ENCODE data around the gene CBX7.
"Not testable (repeated sequence)": the region's sequence is repeated elsewhere in the genome, so short reads cannot be mapped to it uniquely, and the experiment has no call there.

CBX7 gene

DNA sequence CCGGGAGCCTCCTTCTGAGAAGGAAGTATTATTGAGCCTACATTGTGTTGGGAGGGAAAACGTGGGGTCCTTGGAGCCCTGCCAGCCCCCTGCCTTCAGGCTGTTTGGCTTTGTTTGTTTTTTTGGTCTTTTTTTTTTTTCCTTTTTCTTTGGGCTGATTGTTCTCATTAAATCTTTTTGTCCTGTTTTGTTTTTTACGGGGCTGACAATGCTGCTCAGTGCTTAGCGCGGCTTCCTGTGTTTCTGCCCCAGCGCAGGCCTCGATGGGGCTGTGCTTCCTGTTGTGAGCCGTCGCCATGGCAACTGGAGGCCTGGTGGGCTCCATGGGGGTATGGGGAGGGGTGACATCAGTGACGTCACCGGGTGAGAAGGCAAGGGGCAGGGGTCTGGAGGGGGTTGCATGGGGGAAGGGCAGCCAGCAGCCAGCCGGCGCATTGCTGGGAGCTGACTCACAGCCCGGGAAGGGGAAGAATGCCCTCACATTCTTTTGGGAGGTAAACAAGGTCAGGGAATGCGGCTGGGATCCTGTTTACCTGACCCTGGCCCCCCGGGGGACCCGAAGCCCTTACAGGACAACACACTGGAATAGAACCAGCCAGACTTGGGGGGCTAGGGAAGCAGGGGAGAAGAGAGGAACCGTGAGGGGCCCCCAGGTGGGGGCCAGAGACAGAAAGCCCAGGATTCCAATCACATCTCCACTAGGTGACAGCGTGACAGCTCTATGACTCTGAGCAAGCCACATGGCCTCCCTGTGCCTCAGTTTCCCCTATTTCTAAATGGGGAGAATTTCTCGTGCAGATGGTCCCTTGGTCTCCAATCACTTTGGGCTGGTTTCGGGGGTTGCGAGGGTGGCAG is 22.2 kb upstream of the CBX7 start:
- peak; percentile 20 for DNase-seq (ENCODE audit: low read depth, low spot score)

DNA sequence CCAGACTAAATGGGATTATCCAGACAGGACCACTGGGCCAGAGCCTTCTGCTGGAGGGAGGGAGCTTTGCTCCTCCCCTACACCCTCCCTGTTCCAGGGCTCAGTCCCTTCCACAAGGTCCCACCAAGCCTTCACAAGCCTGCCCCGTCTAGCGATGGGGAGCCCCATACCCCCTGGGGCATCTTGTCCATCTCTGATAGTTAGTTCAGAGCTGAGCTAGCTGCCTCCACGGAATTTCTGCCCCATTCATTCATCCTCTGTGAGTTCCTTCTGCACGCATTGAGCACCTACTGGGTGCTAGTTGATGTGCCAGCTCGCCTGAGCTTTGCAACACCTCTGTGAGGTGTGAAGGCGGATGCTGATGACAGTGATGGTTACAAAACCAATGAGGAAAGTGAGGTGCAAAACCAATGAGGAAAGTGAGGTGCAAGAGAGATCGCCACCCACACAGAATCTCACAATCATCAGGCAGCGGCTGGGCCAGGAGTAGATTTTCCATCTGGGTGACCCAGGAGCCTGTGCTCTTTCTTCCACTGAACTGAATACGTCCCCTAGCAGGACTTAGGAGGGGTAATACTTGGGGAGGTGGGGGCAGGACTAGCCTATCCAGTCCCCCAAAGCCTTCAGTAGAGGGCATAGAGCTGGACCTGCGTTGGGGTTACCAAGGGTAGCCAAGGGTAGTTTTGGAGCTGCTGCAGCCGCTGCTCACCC is 21.5 kb upstream of the CBX7 start:
- DNase-seq (ENCODE audit: low read depth, low spot score): no peak

DNA sequence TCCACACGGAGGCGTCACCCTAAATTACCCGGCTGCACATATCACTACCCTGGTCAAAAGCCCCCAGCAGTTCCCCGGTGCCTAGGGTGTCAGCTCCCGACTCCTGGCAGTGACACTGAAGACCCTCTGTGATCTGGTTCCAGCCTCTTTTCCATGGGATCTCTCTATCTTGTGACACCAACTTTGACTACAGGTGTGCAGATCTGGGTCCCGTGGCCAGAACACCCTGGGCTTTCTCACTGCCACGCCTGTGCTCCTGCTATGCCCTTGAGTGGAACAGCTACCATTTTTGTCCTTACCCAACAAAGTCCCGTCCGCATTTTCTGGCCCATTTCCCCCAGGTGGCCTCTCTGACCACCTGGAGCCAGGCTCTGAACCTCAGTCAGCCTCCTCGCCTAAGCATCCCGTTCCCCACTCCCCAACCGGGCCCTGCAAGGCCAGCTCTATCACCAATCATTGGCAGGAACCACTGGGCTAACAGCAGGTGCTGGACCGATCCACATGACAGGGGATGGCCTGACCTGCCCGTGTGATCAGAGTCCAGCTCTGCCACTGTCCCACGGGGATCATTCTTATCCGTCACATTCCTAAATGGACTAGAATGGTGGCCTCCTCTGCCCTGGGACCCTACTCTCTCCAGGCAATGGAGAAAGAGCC is 20.7 kb upstream of the CBX7 start:
- no peak for DNase-seq (ENCODE audit: low read depth, low spot score)

DNA sequence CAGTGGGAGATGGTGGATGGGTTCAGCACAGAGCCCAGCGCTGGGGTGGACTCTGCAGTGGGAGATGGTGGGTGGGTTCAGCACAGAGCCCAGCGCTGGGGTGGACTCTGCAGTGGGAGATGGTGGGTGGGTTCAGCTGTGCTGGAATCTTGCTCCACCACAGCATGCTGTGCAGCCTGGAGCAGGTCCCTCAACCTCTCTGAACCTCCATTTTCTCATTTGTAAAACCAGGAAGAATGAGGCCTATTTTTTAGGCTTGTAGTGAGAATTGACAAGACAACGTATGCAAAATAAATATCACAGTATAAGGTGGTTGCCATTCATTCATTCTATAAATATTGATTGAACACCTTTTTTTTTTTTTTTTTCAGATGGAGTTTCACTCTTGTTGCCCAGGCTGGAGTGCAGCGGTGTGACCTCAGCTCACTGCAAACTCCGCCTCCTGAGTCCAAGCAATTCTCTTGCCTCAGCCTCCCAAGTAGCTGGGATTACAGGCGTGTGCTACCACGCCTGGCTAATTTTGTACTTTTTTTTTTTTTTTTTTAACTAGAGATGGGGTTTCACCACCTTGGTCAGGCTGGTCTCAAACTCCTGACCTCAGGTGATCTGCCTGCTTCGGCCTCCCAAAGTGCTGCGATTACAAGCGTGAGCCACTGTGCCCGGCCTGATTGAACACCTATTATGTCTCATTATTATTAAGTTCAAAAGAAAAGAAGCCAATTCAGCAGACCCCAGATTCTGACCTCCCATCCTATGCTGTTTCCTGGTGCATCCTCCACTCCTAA is 20.0 kb upstream of the CBX7 start:
- DNase-seq (ENCODE audit: low read depth, low spot score): not testable (repeated sequence)

DNA sequence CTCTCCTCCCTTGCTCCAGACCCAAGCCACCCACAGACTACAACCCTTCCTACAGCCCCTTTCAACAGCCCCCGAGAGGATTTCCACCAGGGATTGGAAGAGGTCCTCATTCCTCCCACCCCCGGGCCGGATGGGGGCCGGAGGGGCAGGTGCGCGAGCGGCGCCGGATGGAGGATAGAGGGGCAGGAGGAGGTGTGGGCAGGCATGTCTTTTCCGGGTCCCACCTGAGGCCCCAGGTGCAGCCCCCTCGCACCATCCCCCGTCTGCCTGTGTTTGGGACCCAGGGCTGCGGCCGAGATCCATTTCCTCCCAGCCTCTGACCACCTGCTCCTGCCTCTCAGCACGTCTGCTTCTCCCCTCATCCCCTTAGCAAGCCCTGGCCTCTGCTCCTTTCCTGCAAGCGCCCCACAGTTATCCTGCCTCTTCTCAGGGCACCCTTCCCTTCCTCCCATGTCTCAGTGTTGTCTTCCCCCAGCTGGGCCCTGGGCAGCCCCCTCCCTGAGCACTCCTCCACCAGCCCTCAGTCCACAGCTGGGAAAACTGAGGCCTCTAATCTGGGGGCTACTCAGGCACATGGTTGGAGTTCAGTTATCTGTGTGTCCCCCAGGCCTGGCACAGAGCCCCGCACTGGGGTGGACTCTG is 19.3 kb upstream of the CBX7 start:
- DNase-seq (ENCODE audit: low read depth, low spot score): no peak

DNA sequence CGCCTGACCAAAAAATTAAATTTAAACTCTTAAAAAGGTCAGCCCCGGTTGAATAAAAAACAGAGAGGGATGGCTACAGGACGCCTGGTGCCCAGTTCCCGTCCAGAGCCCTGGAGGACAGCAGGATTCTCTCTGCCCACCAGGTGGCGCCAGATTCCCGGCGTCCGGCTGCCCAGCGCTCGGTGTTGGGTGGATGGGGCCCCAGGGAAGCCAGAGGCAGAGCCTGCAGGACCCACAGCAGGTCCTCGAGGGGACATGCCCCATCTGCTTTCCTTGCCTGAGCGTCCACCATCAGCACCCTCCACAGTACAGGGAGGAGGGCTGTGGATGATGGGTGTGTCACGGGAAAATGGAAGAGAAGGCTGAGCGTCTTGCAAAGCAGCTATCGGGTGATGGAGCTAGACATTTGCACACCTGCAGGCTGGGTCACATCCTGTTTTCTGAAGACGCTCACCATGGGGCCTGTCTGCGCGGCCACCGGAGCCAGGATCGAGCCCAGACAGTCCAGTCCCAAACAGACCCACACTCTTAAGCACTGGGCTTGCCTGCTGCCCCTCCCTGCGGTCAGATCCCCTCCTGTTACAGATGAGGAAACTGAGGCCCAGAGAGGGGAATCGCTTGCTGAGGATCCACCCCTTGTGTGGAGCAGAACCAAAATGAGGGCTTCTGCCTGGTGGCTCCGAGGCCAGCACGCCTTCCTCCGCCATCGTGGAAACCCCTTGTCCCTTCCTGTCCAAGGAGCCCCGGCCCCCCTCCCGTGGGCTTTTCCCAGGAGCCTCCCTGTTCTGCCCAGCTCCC is 18.5 kb upstream of the CBX7 start:
- peak; percentile 63 for DNase-seq (ENCODE audit: low read depth, low spot score)

DNA sequence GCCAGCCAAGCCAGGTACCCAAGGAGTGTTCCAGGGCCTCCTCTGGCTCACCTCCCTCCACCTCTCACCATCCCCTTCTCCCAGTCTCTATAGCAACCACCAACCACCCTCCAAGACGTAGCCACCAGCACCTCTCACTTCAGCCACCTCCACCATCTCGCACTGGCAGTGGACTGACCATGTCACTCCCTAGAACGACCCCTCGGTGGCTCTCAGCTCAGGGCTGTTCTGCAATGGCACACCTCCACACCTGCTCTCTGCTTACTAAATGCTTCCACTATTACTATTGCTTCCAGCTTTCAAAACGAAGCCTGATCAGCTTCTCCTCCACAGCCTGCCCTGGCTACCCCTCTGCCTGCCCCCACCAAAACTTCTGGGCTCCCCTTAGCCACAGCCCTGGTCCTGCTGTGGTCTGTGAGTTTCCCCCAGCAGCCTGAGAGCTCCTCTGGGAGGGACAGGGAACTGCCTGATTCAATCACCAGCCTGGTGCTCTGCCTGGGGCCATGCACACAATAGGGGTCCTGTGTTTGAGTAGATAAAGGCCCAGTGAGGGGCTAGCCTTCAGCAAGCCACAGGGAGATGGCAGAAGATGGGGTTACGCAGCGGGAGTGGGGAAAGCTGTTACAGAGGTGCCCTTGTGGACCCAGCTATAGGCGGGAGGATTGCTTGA is 17.5 kb upstream of the CBX7 start:
- DNase-seq (ENCODE audit: low read depth, low spot score): no peak

DNA sequence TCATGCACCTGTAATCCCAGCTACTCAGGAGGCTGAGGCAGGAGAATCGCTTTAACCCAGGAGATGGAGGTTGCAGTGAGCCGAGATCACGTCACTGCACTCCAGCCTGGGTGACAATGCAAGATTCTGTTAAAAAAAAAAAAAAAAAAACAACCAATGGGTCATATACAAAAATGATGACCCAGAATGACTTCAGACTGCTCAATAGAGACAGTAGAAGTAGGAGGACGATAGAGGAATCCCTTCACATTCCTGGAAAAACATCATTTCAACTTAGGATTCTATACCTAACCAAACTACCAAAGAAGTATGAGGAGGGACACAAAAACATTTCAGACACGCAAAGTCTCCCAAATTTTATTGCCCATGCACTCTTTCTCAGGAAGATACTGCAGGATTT is 14.1 kb upstream of the CBX7 start:
- no peak for DNase-seq (ENCODE audit: low read depth, low spot score)

DNA sequence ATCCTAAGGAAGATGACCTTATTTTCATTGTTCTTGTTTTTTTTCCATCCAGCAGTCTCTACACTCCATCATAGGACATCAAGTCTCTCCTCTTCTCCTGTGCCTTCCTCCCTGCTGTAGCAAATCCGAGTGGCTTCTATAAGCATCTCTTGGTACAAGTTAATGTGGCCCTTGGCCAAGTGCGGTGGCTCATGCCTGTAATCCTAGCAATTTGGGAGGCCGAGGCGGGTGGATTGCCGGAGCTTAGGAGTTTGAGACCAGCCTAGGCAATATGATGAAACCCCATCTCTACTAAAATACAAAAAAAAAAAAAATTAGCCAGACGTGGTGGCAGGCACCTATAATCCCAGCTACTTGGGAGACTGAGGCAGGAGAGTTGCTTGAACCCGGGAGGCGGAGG is 3.6 kb upstream of the CBX7 start:
- DNase-seq (ENCODE audit: low read depth, low spot score): not testable (repeated sequence)

DNA sequence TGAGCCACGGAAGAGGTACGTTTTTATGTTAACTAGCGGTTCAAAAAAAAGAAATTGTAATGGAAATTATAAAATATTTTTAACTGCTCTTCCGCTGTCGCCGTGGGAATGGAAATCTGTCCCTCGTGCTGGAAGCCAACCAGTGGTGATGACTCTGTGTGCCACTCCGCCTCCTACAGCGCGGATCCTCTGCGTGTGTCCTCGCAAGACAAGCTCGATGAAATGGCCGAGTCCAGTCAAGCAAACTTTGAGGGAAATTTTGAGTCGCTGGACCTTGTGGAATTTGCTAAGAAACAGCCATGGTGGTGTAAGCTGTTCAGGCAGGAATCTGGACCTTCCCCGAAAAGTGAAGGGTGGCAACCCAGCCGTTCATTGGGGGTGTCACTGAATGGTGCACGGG is 2.9 kb upstream of the CBX7 start:
- no peak for DNase-seq (ENCODE audit: low read depth, low spot score)

DNA sequence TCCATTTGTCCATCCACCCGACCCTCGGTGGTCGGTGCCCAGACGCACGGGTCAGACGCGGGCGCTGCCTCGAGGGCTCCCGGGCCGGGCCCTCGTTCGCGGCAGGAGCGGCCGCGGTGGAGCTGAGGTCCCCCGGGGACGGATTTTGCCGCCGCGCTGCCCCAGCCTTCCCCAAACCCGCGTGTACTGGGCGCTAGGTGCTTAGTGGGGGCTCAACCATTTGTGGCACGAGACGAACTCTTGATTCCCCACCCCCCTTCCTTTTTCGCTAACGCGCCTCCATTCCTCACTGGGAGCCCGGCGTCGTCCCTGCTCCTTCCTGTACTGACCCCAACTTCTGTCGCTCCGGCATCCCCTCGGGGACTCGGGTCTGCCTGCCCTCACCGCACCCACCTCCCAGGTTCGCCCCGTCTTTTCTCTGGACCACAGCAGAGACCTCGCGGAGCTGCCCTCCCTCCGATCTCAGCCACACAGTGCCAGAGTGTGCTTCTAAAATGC is 789 bp upstream of the CBX7 start:
- DNase-seq (ENCODE audit: low read depth, low spot score): no peak

DNA sequence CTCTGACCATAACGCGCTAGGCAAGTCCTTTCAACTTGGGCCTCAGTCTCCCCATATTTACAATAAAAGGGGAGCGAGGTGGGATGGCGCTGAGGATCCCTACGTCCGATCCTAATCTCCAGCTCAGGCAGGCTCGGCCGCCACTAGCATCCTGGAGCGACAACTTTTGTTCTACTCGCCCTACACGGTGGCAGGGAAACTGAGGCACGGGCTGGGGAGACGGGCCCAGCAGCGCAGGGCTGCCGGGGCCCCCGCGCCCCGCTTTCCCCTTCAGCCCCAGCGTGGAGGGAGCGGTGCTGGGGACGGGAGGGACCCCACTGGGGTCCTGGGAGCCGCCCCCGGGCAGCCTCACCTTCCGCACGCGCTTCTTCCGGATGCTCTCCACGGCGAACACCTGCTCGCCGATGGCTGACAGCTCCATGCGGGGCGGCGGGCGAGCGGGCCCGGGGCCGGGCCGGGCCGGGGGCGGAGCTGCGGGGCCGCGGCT is 413 bp downstream of the CBX7 start:
- no peak for DNase-seq (ENCODE audit: low read depth, low spot score)

DNA sequence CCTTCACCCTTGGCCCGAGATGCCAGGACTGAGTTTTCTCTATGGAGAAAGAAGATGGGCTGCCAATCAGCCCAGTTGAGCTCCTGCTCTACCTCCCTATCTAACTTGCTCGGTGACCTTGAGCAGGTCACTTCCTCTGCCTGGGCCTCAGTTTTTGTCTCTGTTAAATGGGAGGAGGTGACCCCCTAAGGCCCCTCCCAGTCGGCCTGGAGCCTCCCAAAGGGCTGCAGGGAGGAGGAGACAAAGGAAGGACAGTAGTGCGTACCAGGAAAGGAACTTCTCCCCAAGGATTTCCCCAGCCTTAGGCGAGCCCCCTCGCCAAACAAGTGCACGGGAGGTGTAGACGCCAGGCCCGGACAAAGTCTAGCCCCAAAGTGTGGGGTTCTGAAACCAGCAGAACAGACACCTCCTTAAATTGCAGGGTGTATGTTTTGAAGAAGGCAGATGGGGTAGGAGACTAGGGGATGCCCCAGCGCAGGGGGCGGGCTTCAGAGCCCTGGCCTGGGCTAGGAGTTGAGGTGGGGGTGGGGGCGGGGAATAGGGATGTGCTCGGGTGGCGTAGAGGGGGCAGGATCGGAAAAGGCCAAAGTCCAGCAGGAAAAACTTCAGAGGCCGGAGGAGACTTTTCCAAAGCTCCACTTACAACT is 1.0 kb downstream of the CBX7 start:
- no peak for DNase-seq (ENCODE audit: low read depth, low spot score)

DNA sequence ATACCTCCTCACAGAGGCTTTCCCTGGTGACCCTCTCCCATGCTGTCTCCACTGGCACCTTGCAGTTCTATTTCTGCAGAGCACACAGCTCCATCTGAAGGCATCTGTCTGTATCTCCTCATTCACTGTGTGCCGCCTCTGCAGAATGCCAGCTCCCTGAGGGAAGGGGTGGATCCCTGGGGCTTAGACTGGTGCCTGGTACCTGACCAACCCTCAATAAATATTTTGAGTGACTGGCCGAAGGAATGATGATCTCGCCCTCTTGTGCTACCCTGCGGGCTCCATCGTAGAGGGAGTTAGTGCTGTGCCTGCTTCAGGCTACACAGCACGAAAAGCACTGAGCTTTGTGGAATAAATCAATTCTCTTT is 1.6 kb downstream of the CBX7 start:
- DNase-seq (ENCODE audit: low read depth, low spot score): no peak

DNA sequence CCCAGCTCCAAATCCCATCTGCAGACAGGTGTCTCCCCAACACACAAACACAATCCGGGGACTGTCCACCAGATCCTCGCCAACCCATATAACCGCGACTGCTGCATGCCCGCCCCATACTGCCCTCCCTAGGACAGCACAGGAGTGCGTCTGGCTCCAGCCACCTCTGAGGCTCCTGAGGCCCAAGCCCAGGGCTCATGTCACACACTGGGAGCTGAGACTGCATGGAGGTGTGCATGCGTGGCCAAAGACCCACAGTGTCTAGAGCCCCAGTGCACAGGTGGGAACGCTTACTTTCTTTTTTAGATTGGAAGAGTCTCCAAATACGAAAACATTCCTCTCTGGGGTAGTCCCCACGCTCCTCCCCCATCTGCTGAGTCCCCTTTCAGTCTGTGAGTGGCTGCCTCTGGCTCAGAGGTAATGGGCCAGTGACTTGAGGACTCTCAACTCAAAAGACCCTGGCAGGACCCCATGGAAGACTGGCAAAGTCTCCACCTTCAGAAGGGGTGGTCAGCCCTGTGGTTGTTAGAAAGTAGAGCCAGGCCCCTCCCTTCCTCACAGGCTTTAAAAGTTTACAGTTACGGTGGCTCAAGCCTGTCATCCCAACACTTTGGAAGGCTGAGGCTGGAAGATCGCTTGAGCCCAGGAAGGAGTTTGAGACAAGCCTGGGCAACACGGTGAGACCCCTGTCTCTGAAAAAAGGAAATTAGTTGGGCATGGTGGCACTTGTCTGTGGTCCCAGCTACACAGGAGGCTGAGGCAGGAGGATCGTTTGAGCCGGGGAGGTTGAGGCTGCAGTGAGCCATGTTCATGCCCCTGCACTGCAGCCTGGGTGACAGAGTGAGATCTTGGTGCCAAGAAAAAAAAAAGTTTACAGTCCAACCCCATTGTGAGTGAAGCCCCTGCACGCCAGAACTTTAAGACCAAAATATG is 2.3 kb downstream of the CBX7 start:
- DNase-seq (ENCODE audit: low read depth, low spot score): no peak

DNA sequence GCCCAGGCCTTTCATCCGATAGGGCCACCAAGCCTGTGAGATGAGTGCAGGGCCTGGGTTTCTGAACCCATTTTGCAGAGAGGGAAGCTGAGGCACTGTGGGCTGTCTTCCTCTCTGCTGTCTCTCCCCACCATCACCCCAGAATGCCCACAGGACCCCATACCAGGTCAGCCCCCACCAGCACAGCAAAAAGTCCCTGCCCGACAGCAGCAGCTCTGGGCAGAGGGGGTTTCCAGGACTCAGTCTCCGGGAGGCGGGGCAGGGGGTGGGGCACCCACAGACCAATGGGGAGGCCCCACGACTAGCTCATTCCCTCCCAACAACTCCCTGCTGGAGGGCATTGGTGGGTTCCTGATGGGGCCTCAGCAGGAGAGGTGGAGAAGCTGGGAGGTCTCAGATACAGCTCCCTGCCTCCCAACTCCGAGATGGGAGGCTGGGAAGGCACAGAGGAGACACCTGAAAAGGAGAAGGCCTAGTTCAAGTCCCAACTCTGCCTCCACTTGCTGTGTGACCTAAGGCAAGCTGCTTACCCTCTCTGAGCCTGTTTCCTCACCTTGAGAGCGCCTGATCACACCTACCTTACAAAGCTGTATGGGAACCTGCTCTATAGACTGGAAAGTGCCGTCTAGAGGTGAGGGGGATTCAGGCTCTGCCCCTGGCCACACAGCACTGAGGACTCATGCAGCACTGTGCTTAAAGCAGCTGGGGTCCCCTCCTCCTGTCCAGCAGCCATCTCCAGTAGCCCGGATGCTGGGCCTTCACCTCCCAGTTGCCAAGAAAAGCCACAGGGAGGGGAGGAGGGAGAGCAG is 3.5 kb downstream of the CBX7 start:
- peak; percentile 60 for DNase-seq (ENCODE audit: low read depth, low spot score)

DNA sequence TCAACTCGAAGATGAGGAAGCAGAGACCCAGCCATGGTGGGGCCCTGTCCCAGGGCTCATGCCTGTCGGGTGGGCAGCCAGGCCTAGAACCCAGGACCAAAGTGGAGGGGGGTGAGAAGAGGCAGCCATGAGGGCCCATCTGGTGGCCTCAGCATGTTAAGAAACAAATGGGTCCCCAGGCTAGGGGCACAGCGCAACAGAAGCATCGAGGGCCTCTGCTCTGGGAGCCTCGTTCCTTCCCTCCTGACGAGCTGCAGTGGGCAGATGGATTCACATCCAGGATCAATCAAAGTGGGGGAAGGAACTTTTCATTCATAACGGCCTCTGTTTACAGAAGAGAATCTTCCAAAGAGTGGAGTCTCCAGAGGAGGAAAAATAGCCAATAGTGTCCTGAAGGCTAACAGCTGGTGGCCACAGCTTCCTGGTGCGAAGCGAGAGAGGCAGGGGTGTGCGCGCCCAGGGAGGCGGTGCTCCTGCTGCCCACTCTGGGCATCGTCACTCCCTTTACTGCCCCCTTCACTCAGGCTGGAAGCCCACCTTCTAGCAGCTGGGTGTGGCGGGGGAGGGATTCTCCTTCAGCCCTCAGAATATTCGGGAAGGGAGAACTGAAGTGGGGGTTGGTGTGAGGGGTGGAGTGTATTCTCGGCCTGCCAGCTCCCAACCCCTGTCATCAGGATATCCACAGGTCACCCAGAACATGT is 4.3 kb downstream of the CBX7 start:
- no peak for DNase-seq (ENCODE audit: low read depth, low spot score)
